HCT116 (cell line): ENCODE results near the gene MED9. TPM values are rescaled to one million over a fixed set of nuclear protein-coding genes. Genes with fewer than 3 reads are reported as not detected.

ENCODE experiments used
- ATAC-seq: fragments of 200-7000 bp; cut with Tn5 transposase; 2 replicates; pipeline ENCODE4 v1.9.1; 2020; ENCODE audit warnings: mild to moderate bottlenecking, moderate library complexity
- BruUV-seq: library from RNA; stranded (reverse); fragments of 400-500 nt; replicated peaks from 2 replicates; lab custom pipeline; 2021; lab: Mats Ljungman, UMichigan
- CTCF ChIA-PET: fragments of 300-600 bp; sonication (Branson Sonifier 250); formaldehyde crosslinking; loops from one replicate; lab custom pipeline; 2021; ENCODE audit warnings: antibody characterized with exemption; lab: Charles Lee
- POLR2A ChIA-PET: fragments of 300-600, 350-600 bp; sonication (Branson Sonifier 250); formaldehyde crosslinking; loops from one replicate; lab custom pipeline; 2021; ENCODE audit warnings: antibody characterized with exemption; lab: Charles Lee
- RAD21 ChIA-PET, 2 experiments: fragments of 300-600 bp; sonication (Branson Sonifier 250); formaldehyde crosslinking; loops; one replicate each; lab custom pipeline; 2023; ENCODE audit warnings: low total read pairs in 2 of 2; ENCODE audit not compliant: uncharacterized antibody in 2 of 2, unreplicated experiment in 2 of 2, low non-redundant PET in 1 of 2; lab: Charles Lee
- DNase-seq: peaks from one replicate; pipeline ENCODE4 v3.0.0-alpha.2; 2010; ENCODE audit warnings: low read depth, low spot score
- H2AFZ ChIP-seq: fragments of 200-600 bp; shearing (Covaris generic), sonication (generic); 2 replicates; pipeline ENCODE4 v1.6.1; 2017; ENCODE audit warnings: low read depth, mixed run types, mixed read lengths, antibody characterized with exemption, low read length; ENCODE audit not compliant: poor library complexity, severe bottlenecking
- H3K27ac ChIP-seq: 2 replicates; pipeline ENCODE4 v1.5.1; 2012; ENCODE audit warnings: low read depth, low read length
- H3K27me3 ChIP-seq: fragments of 200-600 bp; sonication (generic); 2 replicates; pipeline ENCODE4 v1.6.1; 2016; ENCODE audit warnings: mixed run types, low read length, mixed read lengths; ENCODE audit not compliant: insufficient read depth
- H3K36me3 ChIP-seq, 2 experiments: fragments of 200-500 bp in 1 of 2; fragments of 200-600 bp in 1 of 2; sonication (Bioruptor generic) in 1 of 2; sonication (generic) in 1 of 2; 2 replicates each; pipeline versions ENCODE4 v1.5.1 to v1.6.1; 2014 to 2016; ENCODE audit warnings: low read length in 2 of 2, inconsistent platforms in 1 of 2, mixed read lengths in 1 of 2, mixed run types in 1 of 2; ENCODE audit not compliant: insufficient read depth in 2 of 2, control insufficient read depth in 1 of 2
- H3K4me1 ChIP-seq, 2 experiments: fragments of 200-600 bp in 1 of 2; sonication (generic) in 1 of 2; 2 replicates each; pipeline versions ENCODE4 v1.5.1 to v1.6.1; 2012 to 2017; ENCODE audit warnings: low read length in 2 of 2, inconsistent platforms in 1 of 2, mild to moderate bottlenecking in 1 of 2, mixed read lengths in 1 of 2, mixed run types in 1 of 2, moderate library complexity in 1 of 2; ENCODE audit not compliant: insufficient read depth in 2 of 2, control insufficient read depth in 1 of 2
- H3K4me2 ChIP-seq: fragments of 200-600 bp; sonication (generic); 2 replicates; pipeline ENCODE4 v1.6.1; 2017; ENCODE audit warnings: mixed run types, low read length, mixed read lengths
- H3K4me3 ChIP-seq, 2 experiments: fragments of 200-600 bp in 1 of 2; sonication (generic) in 1 of 2; replicated peaks in 1 of 2; 2 replicates each; pipeline ENCODE4 v1.5.1; 2011 to 2016; ENCODE audit warnings: low read length in 2 of 2, control low read depth in 1 of 2, low read depth in 1 of 2, mild to moderate bottlenecking in 1 of 2, mixed read lengths in 1 of 2, mixed run types in 1 of 2
- H3K79me2 ChIP-seq: fragments of 200-600 bp; sonication (generic); 2 replicates; pipeline ENCODE4 v1.6.1; 2017; ENCODE audit warnings: mild to moderate bottlenecking, mixed run types, low read length, moderate library complexity, mixed read lengths; ENCODE audit not compliant: insufficient read depth
- H3K9ac ChIP-seq: fragments of 200-600 bp; sonication (generic); 2 replicates; pipeline ENCODE4 v1.6.1; 2016; ENCODE audit warnings: low read length, mixed read lengths
- H3K9me2 ChIP-seq: fragments of 200-600 bp; sonication (generic), shearing (Covaris generic); 2 replicates; pipeline ENCODE4 v1.6.1; 2017; ENCODE audit warnings: mixed run types, mild to moderate bottlenecking, moderate library complexity; ENCODE audit not compliant: insufficient read depth
- H3K9me3 ChIP-seq, 2 experiments: fragments of 200-500 bp in 1 of 2; fragments of 200-600 bp in 1 of 2; sonication (Bioruptor generic) in 1 of 2; sonication (generic) in 1 of 2; 2 replicates each; pipeline ENCODE4 v1.6.1; 2014 to 2017; ENCODE audit warnings: low read length in 2 of 2, mixed read lengths in 2 of 2, inconsistent platforms in 1 of 2, low read depth in 1 of 2, mild to moderate bottlenecking in 1 of 2, mixed run types in 1 of 2, moderate library complexity in 1 of 2; ENCODE audit not compliant: control insufficient read depth in 1 of 2, insufficient read depth in 1 of 2
- H4K20me1 ChIP-seq: fragments of 200-600 bp; sonication (generic), shearing (Covaris generic); 2 replicates; pipeline ENCODE4 v1.6.1; 2017; ENCODE audit warnings: mixed run types, mild to moderate bottlenecking, moderate library complexity; ENCODE audit not compliant: insufficient read depth
- CBX3 ChIP-seq: IDR thresholded peaks from 2 replicates; pipeline ENCODE4 v1.6.1; 2012; ENCODE audit warnings: low read depth
- CEBPB ChIP-seq: IDR thresholded peaks from 2 replicates; pipeline ENCODE4 v1.6.1; 2012; ENCODE audit warnings: low read depth
- FOSL1 ChIP-seq: IDR thresholded peaks from 2 replicates; pipeline ENCODE4 v1.6.1; 2012; ENCODE audit warnings: low read depth
- JUND ChIP-seq: IDR thresholded peaks from 2 replicates; pipeline ENCODE4 v1.6.1; 2012
- POLR2A ChIP-seq: IDR thresholded peaks from 2 replicates; pipeline ENCODE4 v1.7.0; 2011; ENCODE audit warnings: borderline replicate concordance; ENCODE audit not compliant: insufficient read depth, insufficient read length; ENCODE audit errors: extremely low read depth
- POLR2AphosphoS5 ChIP-seq: IDR thresholded peaks from 2 replicates; pipeline ENCODE4 v1.6.1; 2011; ENCODE audit warnings: mild to moderate bottlenecking, low read depth, low read length, moderate library complexity
- RAD21 ChIP-seq: IDR thresholded peaks from 2 replicates; pipeline ENCODE4 v1.6.1; 2012; ENCODE audit warnings: low read depth, mild to moderate bottlenecking
- SP1 ChIP-seq: IDR thresholded peaks from 2 replicates; pipeline ENCODE4 v1.6.1; 2012; ENCODE audit warnings: low read depth
- SRF ChIP-seq: IDR thresholded peaks from 2 replicates; pipeline ENCODE4 v1.6.1; 2012; ENCODE audit warnings: low read depth
- TCF7L2 ChIP-seq: IDR thresholded peaks from 2 replicates; pipeline ENCODE4 v1.7.0; 2011; ENCODE audit warnings: borderline replicate concordance, inconsistent platforms; ENCODE audit not compliant: insufficient read depth, insufficient read length; ENCODE audit errors: extremely low read depth
- YY1 ChIP-seq: IDR thresholded peaks from 2 replicates; pipeline ENCODE4 v1.6.1; 2011; ENCODE audit warnings: low read length, low read depth, moderate library complexity, mild to moderate bottlenecking; ENCODE audit not compliant: insufficient replicate concordance; ENCODE audit errors: extremely low read depth
- intact Hi-C: fragments of 100-400 bp; cut with micrococcal nuclease; formaldehyde crosslinking; loops from 2 replicates; pipeline ENCODE4 v1.10.0; 2022
- total RNA-seq: library from RNA; stranded (reverse); gene quantifications from one replicate; pipeline ENCODE4 v1.2.1, GENCODE V29; 2021; ENCODE audit not compliant: unreplicated experiment
- TF ChIP-seq, protein P1 (sequence below): IDR thresholded peaks from 2 replicates; pipeline ENCODE4 v1.6.1; 2012
- TF ChIP-seq, protein P2 (sequence below): IDR thresholded peaks from 2 replicates; pipeline ENCODE4 v1.6.1; 2011; ENCODE audit warnings: mild to moderate bottlenecking, low read length, moderate library complexity; ENCODE audit not compliant: insufficient replicate concordance; ENCODE audit errors: extremely low read depth

The MED9 gene
- total RNA-seq, 1 experiment from 2014 or later = 13.9 TPM

DNA sequence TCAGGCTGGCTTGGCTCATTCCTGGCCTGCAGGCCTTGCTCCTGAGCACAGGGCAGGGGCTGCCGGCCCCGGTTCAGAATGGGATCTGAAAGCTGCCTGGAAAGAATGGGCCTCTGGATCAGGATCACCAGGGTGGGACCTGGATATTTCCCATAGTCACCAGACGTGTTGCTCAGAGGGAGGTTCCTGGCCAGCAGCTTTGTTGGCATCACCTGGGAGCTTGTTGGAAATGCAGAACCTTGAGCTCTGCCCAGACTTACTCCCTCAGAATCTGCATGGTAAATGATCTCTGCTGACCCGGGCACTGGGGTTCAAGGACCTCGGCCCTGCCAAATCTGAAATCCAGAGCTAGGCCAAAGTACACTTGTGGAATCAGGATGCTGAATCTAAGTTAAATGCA, 29.5 kb upstream of the MED9 start:
- ATAC-seq (no peak), DNase-seq (no peak)
- no peaks in the 10 kb centered on the region for H3K36me3 ChIP-seq
- POLR2A ChIA-PET = interaction anchor here (1.1 kb wide), 1 partner anchor 9 kb away, joined by 3 read pairs; no protein-coding TSS in a partner anchor
- RAD21 ChIA-PET = no interaction called here
- H2AFZ ChIP-seq = no peak overlapping the region
- no peaks in the 10 kb centered on the region for H3K9me2 ChIP-seq
- no peaks in the 10 kb centered on the region; a peak in 1 of 4 replicates for H3K9me3 ChIP-seq
- CTCF ChIA-PET = interaction anchor here (0.6 kb wide), 1 partner anchor 139 kb away, joined by 3 read pairs; no protein-coding TSS in a partner anchor
- intact Hi-C loops = no loop called here
- no peak overlapping the region for H3K4me3 ChIP-seq
- no peak overlapping the region for H3K27ac ChIP-seq
- H3K27me3 ChIP-seq = 0 out of 2 replicates have a peak, but pooled peaks cover 9% of the 10 kb centered on the region
- no TSS peak for BruUV-seq
- no peak for TF ChIP-seq FOSL1
- no peak for TF ChIP-seq JUND
- no peak for TF ChIP-seq TCF7L2
- no peak for TF ChIP-seq CEBPB
- TF ChIP-seq, protein P1, sequence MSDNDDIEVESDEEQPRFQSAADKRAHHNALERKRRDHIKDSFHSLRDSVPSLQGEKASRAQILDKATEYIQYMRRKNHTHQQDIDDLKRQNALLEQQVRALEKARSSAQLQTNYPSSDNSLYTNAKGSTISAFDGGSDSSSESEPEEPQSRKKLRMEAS = no peak
- TF ChIP-seq SP1 = no peak
- no peak for TF ChIP-seq SRF
- no peak for TF ChIP-seq POLR2A
- TF ChIP-seq YY1 = no peak
- no peak for TF ChIP-seq RAD21
- TF ChIP-seq POLR2AphosphoS5 = no peak
- TF ChIP-seq CBX3 = no peak
- TF ChIP-seq, protein P2, sequence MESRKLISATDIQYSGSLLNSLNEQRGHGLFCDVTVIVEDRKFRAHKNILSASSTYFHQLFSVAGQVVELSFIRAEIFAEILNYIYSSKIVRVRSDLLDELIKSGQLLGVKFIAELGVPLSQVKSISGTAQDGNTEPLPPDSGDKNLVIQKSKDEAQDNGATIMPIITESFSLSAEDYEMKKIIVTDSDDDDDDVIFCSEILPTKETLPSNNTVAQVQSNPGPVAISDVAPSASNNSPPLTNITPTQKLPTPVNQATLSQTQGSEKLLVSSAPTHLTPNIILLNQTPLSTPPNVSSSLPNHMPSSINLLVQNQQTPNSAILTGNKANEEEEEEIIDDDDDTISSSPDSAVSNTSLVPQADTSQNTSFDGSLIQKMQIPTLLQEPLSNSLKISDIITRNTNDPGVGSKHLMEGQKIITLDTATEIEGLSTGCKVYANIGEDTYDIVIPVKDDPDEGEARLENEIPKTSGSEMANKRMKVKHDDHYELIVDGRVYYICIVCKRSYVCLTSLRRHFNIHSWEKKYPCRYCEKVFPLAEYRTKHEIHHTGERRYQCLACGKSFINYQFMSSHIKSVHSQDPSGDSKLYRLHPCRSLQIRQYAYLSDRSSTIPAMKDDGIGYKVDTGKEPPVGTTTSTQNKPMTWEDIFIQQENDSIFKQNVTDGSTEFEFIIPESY = no peak
- no peak overlapping the region for H3K4me2 ChIP-seq
- H3K9ac ChIP-seq = no peak overlapping the region
- peaks cover 24 to 25% of the 10 kb centered on the region in 2 experiments for H3K4me1 ChIP-seq
- H3K79me2 ChIP-seq = no peaks in the 10 kb centered on the region
- H4K20me1 ChIP-seq = no peaks in the 10 kb centered on the region
